ENCODE data around the gene ZIM2. TPM values are rescaled to one million over a fixed set of nuclear protein-coding genes. Genes with fewer than 3 reads are reported as not detected.

ZIM2 gene
- total and polyA plus RNA-seq, 9 of the 15 experiments (the other 6 are each of a cell fraction or from before 2014, with no cell fraction given), result not detected

DNA sequence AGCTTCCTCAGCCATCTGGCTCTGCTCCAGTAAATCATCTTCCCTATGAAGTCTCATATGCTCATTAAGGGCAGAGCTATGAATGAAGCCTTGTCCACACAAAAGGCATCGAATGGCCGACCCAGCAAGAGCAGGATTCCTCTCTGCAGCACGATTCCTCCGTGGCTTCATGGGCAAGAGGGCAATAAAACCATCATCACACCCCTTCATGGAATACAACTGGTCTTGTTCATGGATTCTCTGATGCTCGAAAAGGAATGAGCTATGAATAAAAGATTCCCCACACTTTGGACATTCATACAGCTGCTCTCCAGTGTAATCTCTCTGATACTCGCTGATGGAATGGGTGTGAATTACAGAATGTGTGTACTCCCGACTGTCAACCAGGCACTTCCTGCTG is 25.9 kb downstream of the ZIM2 start:
- ChIA-PET POLR2A (no interaction called here), CTCF (ENCODE audit: low intra/inter-chr PET ratio) (no interaction called here)
- H3K36me3 ChIP-seq (ENCODE audit: control insufficient read depth, insufficient read depth, low read length), result no peaks in the 10 kb centered on the region

More for the DNA sequence above, 25.9 kb downstream of the ZIM2 start:
- Histone ChIP-seq H3K4me1 (replicated peaks in 1 of 2; ENCODE audit: control insufficient read depth in 2 of 2, insufficient read depth in 2 of 2, low read length in 2 of 2) (no peaks in the 10 kb centered on the region), H3K27ac (ENCODE audit: extremely low read depth, low read depth, low read length) (no peak overlapping the region), H3K4me2 (ENCODE audit: insufficient read depth, low read length) (no peak overlapping the region), H3K9ac (ENCODE audit: insufficient read depth in 1 of 2, low read depth in 2 of 2, low read length in 2 of 2) (no peak overlapping the region), H3K9me1 (ENCODE audit: control insufficient read depth, insufficient read depth, low read length) (no peaks in the 10 kb centered on the region), H3K9me3 (replicated peaks; ENCODE audit: control insufficient read depth, insufficient read depth, low read depth, low read length) (no peaks in the 10 kb centered on the region), H3K27me3 (ENCODE audit: control insufficient read depth in 2 of 2, insufficient read depth in 2 of 2, low read length in 2 of 2) (no peaks in the 10 kb centered on the region), H2AFZ (ENCODE audit: low read depth, low read length) (no peak overlapping the region), H3K4me3 (no peak overlapping the region), H3K79me2 (ENCODE audit: control insufficient read depth, insufficient read depth, low read length) (no peaks in the 10 kb centered on the region), H4K20me1 (replicated peaks; ENCODE audit: control insufficient read depth, insufficient read depth, low read length) (no peaks in the 10 kb centered on the region)
- intact Hi-C loops (cut with micrococcal nuclease) (no loop called here), in situ Hi-C loops (cut with MboI) (no loop called here)
- TF ChIP-seq, protein P1, sequence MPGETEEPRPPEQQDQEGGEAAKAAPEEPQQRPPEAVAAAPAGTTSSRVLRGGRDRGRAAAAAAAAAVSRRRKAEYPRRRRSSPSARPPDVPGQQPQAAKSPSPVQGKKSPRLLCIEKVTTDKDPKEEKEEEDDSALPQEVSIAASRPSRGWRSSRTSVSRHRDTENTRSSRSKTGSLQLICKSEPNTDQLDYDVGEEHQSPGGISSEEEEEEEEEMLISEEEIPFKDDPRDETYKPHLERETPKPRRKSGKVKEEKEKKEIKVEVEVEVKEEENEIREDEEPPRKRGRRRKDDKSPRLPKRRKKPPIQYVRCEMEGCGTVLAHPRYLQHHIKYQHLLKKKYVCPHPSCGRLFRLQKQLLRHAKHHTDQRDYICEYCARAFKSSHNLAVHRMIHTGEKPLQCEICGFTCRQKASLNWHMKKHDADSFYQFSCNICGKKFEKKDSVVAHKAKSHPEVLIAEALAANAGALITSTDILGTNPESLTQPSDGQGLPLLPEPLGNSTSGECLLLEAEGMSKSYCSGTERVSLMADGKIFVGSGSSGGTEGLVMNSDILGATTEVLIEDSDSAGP (CRISPR knock-in tag; IDR thresholded peaks at IDR 0.05), result no peak
- TF ChIP-seq RBM17 (IDR thresholded peaks at IDR 0.05; ENCODE audit: borderline replicate concordance, low read depth, low read length) (no peak), ZKSCAN8 (CRISPR knock-in tag; IDR thresholded peaks at IDR 0.05) (no peak), PRPF4 (IDR thresholded peaks at IDR 0.05; ENCODE audit: insufficient read depth, low read depth, low read length, poor library complexity, severe bottlenecking) (no peak), TSC22D4 (tag; IDR thresholded peaks at IDR 0.05) (no peak), ZNF699 (CRISPR knock-in tag; IDR thresholded peaks at IDR 0.05; ENCODE audit: insufficient replicate concordance) (no peak), NR3C1 (CRISPR knock-in tag; IDR thresholded peaks at IDR 0.05) (no peak), TGIF2 (CRISPR knock-in tag; IDR thresholded peaks at IDR 0.05) (no peak), NR1H2 (CRISPR knock-in tag; IDR thresholded peaks at IDR 0.05) (no peak), MCM5 (IDR thresholded peaks at IDR 0.05; ENCODE audit: low read depth) (no peak), PRMT5 (CRISPR knock-in tag; IDR thresholded peaks at IDR 0.05) (no peak), ZNF347 (CRISPR knock-in tag; IDR thresholded peaks at IDR 0.05; ENCODE audit: low read depth) (no peak), HNRNPK (IDR thresholded peaks at IDR 0.05; ENCODE audit: low read depth, low read length, poor library complexity, severe bottlenecking) (no peak), KLF1 (tag; IDR thresholded peaks at IDR 0.05) (no peak), MAZ (CRISPR knock-in tag; conservative IDR thresholded peaks at IDR 0.05 in 1 of 2, IDR thresholded peaks at IDR 0.05 in 1 of 2) (no peak)
- TF ChIP-seq, protein P2, sequence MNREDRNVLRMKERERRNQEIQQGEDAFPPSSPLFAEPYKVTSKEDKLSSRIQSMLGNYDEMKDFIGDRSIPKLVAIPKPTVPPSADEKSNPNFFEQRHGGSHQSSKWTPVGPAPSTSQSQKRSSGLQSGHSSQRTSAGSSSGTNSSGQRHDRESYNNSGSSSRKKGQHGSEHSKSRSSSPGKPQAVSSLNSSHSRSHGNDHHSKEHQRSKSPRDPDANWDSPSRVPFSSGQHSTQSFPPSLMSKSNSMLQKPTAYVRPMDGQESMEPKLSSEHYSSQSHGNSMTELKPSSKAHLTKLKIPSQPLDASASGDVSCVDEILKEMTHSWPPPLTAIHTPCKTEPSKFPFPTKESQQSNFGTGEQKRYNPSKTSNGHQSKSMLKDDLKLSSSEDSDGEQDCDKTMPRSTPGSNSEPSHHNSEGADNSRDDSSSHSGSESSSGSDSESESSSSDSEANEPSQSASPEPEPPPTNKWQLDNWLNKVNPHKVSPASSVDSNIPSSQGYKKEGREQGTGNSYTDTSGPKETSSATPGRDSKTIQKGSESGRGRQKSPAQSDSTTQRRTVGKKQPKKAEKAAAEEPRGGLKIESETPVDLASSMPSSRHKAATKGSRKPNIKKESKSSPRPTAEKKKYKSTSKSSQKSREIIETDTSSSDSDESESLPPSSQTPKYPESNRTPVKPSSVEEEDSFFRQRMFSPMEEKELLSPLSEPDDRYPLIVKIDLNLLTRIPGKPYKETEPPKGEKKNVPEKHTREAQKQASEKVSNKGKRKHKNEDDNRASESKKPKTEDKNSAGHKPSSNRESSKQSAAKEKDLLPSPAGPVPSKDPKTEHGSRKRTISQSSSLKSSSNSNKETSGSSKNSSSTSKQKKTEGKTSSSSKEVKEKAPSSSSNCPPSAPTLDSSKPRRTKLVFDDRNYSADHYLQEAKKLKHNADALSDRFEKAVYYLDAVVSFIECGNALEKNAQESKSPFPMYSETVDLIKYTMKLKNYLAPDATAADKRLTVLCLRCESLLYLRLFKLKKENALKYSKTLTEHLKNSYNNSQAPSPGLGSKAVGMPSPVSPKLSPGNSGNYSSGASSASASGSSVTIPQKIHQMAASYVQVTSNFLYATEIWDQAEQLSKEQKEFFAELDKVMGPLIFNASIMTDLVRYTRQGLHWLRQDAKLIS (CRISPR knock-in tag; IDR thresholded peaks at IDR 0.05), result no peak
- TF ChIP-seq, protein P3, sequence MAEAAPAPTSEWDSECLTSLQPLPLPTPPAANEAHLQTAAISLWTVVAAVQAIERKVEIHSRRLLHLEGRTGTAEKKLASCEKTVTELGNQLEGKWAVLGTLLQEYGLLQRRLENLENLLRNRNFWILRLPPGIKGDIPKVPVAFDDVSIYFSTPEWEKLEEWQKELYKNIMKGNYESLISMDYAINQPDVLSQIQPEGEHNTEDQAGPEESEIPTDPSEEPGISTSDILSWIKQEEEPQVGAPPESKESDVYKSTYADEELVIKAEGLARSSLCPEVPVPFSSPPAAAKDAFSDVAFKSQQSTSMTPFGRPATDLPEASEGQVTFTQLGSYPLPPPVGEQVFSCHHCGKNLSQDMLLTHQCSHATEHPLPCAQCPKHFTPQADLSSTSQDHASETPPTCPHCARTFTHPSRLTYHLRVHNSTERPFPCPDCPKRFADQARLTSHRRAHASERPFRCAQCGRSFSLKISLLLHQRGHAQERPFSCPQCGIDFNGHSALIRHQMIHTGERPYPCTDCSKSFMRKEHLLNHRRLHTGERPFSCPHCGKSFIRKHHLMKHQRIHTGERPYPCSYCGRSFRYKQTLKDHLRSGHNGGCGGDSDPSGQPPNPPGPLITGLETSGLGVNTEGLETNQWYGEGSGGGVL (CRISPR knock-in tag; IDR thresholded peaks at IDR 0.05), result no peak
- DNase-seq (ENCODE audit: extremely low read depth in 1 of 4, low spot score in 3 of 4) (no peak), ATAC-seq (no peak), FAIRE-seq (no peak)
- 0% methylated on average over 7 of the region's 7 CpGs for WGBS (ENCODE audit: insufficient coverage, low coverage, missing lambda C conversion rate)
- no TSS peak for BruUV-seq (replicated peaks)
